AG04449 (cell line): Measurements from ENCODE around the gene MSANTD7.
A peak's percentile ranks its signal among the peaks of the same experiment; 100 is the strongest.

ENCODE experiments used
- CTCF ChIA-PET: fragments of 350-600 bp; formaldehyde crosslinking; extraction: SDS; loops from one replicate; lab custom pipeline; 2021; ENCODE audit warnings: antibody characterized with exemption; lab: Yijun Ruan, JAX
- POLR2A ChIA-PET: fragments of 400-600, 350-600 bp; formaldehyde crosslinking; extraction: SDS; loops from one replicate; lab custom pipeline; 2020; ENCODE audit warnings: antibody characterized with exemption, inconsistent platforms; lab: Yijun Ruan, JAX
- DNase-seq: peaks from one replicate; pipeline ENCODE4 v3.0.0-alpha.2; 2010; ENCODE audit warnings: low read depth, low spot score
- H3K4me3 ChIP-seq: 2 replicates; pipeline ENCODE4 v1.5.1; 2011; ENCODE audit warnings: low read depth, mild to moderate bottlenecking, control low read depth, low read length
- CTCF ChIP-seq: IDR thresholded peaks from one replicate; pipeline ENCODE4 v1.5.1; 2011; ENCODE audit warnings: mild to moderate bottlenecking, moderate library complexity, low read length, control low read depth, inconsistent platforms; ENCODE audit not compliant: insufficient read depth; ENCODE audit errors: missing control alignments

The MSANTD7 gene

GRCh38 chr10:14833106-14833505, 5.0 kb upstream of the MSANTD7 start:
- H3K4me3 ChIP-seq = no peak overlapping the region
- ChIA-PET CTCF (interaction anchor here (0.6 kb wide), 1 partner anchor 10 kb away, joined by 4 read pairs; no protein-coding TSS in a partner anchor), POLR2A (no interaction called here)
- no peak for DNase-seq
- TF ChIP-seq CTCF = no peak

GRCh38 chr10:14836208-14836607, 1.9 kb upstream of the MSANTD7 start:
- ChIA-PET POLR2A (no interaction called here), CTCF (interaction anchor here (1.0 to 3.5 kb wide), 9 partner anchors 9 to 1053 kb away, joined by 3 to 31 read pairs (median 7); no protein-coding TSS in a partner anchor)
- no peak overlapping the region for H3K4me3 ChIP-seq
- no peak for TF ChIP-seq CTCF
- DNase-seq = no peak

- DNase-seq = no peak
- ChIA-PET POLR2A (interaction anchor here (0.6 to 1.9 kb wide), 6 partner anchors 10 to 249 kb away, joined by 3 to 10 read pairs (median 3); partner anchors contain the start of gene SUV39H2), CTCF (interaction anchor here (1.0 to 3.5 kb wide), 11 partner anchors 10 to 1054 kb away, joined by 3 to 31 read pairs (median 5); partner anchors contain the start of gene SUV39H2)
- peak overlapping the region; percentile 83 for H3K4me3 ChIP-seq
- no peak for TF ChIP-seq CTCF
These were observed 926 bp upstream of the MSANTD7 start for GRCh38 chr10:14837003-14837756.

GRCh38 chr10:14838582-14839304, 637 bp downstream of the MSANTD7 start:
- ChIA-PET CTCF (interaction anchor here (0.6 to 3.5 kb wide), 7 partner anchors 9 to 340 kb away, joined by 3 to 31 read pairs (median 9); partner anchors contain the start of gene SUV39H2), POLR2A (interaction anchor here (1.1 to 1.9 kb wide), 3 partner anchors 21 to 233 kb away, joined by 3 to 10 read pairs (median 3); partner anchors contain the start of gene SUV39H2)
- peak overlapping the region; percentile 98 for H3K4me3 ChIP-seq
- no peak for TF ChIP-seq CTCF
- DNase-seq = no peak

- POLR2A ChIA-PET = no interaction called here
- CTCF ChIA-PET = interaction anchor here (0.6 to 3.3 kb wide), 3 partner anchors 9 to 340 kb away, joined by 4 to 23 read pairs (median 4); no protein-coding TSS in a partner anchor
- H3K4me3 ChIP-seq = peak overlapping the region; percentile 98
- no peak for DNase-seq
- TF ChIP-seq CTCF = no peak
These were observed 1.2 kb downstream of the MSANTD7 start for GRCh38 chr10:14839305-14839695.

- no peak overlapping the region for H3K4me3 ChIP-seq
- CTCF ChIA-PET = no interaction called here
- POLR2A ChIA-PET = no interaction called here
- DNase-seq = no peak
- TF ChIP-seq CTCF = no peak
These were observed 2.1 kb downstream of the MSANTD7 start for GRCh38 chr10:14840178-14840577.
